ENCODE measurements around the gene CAPN11.

Gene CAPN11

DNA sequence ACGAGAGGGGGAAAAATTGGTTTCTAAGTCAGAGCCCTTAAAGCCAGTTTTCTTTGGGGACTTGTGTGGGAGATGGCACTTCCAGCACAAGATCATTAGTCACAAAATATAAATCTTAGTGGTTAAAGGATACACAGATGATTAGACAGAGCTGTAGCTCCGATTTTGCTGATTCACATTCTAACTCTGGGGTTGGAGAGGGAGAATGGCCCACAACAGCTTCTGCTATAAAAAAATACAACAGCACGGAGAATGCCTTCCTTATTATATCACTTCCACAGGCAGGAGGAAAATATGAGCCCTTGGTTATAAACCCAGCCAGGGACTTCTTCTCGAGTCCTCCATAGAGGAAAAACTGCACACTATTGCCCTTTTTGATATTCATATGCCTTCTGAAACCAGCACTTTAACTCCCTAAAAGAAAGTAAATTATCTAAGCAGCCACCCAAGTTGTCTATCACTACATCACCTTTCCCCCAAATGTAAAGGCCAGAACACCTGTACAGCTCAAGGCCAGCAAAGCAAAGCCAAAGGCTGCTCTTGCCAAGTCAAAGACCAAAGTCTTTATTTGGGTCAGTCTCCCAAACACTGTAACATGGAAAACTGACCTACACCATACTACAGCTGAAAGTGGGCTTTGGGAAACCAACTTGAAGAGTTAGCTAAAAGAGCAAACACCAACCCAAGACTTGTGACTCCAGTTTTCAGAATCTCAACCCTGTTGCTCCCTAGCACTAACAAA lies 41.8 kb upstream of the CAPN11 start:
- TF ChIP-seq, protein P1, sequence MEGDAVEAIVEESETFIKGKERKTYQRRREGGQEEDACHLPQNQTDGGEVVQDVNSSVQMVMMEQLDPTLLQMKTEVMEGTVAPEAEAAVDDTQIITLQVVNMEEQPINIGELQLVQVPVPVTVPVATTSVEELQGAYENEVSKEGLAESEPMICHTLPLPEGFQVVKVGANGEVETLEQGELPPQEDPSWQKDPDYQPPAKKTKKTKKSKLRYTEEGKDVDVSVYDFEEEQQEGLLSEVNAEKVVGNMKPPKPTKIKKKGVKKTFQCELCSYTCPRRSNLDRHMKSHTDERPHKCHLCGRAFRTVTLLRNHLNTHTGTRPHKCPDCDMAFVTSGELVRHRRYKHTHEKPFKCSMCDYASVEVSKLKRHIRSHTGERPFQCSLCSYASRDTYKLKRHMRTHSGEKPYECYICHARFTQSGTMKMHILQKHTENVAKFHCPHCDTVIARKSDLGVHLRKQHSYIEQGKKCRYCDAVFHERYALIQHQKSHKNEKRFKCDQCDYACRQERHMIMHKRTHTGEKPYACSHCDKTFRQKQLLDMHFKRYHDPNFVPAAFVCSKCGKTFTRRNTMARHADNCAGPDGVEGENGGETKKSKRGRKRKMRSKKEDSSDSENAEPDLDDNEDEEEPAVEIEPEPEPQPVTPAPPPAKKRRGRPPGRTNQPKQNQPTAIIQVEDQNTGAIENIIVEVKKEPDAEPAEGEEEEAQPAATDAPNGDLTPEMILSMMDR (IDR thresholded peaks at IDR 0.05): no peak

DNA sequence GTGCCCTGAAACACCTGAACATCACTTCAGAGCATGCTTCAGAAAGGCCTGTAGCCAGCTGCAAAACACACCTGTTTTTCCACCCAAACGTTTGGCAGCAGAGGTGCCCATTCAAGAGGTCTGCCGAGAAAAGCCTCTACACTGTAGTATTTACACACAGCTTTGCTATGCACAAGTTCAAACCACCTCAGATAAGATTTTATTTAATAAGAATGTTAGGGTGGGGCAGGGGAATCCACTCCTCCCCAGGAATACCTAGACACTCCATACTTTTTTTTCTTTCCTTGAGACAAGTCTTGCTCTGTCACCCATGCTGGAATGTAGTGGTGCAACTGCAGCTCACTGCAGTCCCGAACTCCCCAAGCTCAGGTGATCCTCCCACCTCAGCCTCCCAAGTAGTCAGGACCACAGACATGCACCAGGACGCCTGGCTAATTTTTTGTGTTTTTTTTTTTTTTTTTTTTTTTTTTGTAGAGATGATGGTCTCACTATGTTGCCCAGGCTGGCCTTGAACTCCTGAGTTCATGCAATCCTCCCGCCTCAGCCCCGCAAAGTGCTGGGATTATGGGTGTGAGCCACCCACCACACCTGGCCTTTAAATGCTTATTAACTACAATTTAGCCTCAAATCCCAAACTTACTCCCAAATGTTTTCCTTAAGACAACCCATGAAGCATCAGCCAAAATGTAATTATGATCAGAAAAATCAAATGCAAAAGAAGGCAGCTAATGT lies 41.1 kb upstream of the CAPN11 start:
- TF ChIP-seq, protein P1 (IDR thresholded peaks at IDR 0.05): no peak

DNA sequence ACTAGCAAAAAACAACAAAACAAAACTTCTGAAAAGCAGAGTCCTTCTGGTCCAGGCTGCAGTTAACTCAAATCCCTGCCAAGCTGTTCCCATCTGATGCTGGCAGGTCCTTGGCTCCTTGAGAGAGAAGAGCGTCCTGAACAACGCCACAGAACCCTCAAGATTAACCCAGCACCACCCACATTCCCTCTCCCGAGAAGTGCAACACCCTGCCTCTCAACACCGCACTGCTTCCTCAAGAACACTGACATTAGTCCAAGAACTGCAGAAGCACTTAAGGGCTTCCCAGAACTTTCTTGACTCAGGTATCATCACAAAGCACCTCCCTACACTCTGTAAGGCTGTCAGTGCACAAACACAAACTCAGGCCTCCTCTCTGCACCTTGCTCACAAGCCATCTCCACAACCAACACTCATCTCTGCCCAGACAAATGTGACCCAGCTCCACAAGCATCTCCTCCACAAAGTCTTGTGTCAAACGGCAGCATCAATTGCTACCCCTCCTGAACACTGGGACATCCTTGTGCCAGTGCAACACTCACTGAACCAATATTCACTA lies 38.8 kb upstream of the CAPN11 start:
- TF ChIP-seq, protein P1 (IDR thresholded peaks at IDR 0.05): no peak

DNA sequence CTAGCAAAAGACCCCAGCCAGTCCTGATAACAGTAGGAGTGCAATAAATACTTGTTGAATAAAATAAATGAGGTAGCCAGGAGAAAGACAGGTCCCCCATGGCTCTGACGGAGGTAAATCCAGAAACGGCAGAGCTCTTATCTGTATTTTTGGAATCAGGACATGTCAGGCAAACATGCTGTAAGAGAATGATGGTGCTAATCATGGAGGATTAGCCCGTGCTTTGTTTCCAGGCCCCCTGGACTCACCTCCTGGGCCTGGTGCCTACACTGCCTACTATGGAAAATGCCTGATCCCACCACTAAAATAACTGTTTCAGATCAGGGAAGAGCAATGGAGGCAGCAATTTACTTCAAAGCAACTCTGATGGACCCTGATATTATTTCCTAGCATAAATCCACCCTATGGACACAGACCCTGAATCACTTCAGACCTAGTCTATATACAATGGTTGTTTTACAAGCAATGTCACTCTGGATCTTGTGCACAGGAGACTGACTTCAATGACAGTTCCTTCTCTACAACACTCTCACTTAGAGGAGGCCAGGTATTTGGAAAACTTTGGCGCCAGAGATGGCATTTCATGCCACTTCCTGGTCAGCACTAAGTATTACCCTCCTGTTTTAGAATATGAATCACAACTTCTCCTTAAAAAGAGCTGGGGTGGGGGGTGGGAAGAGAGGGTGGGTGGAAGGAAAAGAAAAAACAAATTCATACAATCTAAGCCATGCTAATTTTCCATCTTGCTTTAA lies 37.8 kb upstream of the CAPN11 start:
- TF ChIP-seq, protein P1 (IDR thresholded peaks at IDR 0.05): no peak

DNA sequence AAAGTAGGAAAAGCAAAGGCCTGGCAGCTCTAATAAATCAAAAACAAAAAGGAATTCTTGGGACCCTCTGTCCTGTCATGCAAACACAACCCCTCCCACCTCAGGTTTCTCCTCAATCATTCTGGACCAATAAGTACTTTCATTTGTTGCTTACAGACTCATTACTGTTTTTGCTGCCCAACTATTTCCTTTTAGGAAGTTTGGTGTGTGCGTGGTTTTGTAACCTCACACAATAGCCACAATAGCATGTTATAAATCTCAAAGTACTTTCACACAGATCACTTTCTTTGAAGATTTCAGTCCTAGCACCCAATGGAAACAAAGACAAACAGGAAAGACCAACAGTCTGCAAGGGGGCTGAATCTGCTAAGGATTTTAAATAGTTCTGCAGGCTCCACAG lies 35.8 kb upstream of the CAPN11 start:
- TF ChIP-seq, protein P1 (IDR thresholded peaks at IDR 0.05): no peak

DNA sequence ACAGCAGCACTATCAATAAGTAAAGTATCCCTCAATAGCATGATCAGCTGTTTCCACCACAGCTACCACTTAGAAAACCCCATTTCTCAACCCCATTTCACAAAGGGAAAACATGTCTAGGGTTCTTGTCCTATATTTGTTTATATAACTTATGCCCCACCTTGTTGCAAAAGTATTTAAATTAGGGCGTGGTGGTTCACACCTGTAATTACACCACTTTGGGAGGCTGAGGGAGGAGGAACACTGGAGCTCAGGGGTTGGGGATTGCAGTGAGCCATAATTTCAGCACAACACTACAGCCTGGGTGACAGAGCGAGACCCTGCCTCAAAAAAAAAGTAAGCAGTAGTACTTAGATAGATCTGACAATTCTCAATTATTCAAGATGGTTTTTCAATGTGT lies 35.1 kb upstream of the CAPN11 start:
- TF ChIP-seq, protein P1 (IDR thresholded peaks at IDR 0.05): no peak
